Adrenal gland (tissue), 12 donors: ENCODE measurements around the gene COL24A1. TPM values are rescaled to one million over a fixed set of nuclear protein-coding genes. Genes with fewer than 3 reads are reported as not detected.

ENCODE experiments used
- DNase-seq, 7 donors: peaks; one replicate each; pipeline ENCODE4 v3.0.0-alpha.2; 2019 to 2020
- H3K27ac ChIP-seq, 5 donors: fragments of 200-600 bp; sonication (generic) in 4 of 5; 1 replicate in 3 of 5; 2 replicates in 2 of 5; pipeline versions ENCODE4 v1.5.1 to v1.8.0; 2016 to 2020; ENCODE audit warnings: mild to moderate bottlenecking in 1 of 5
- H3K27me3 ChIP-seq: fragments of 200-600 bp; 2 replicates; pipeline ENCODE4 v1.8.0; 2021
- H3K36me3 ChIP-seq, 2 donors: fragments of 200-600 bp; replicated peaks in 1 of 2; 1 replicate in 1 of 2; 2 replicates in 1 of 2; pipeline versions ENCODE4 v1.5.1 to v1.8.0; 2018 to 2022
- H3K4me1 ChIP-seq, 2 donors: fragments of 200-600 bp; replicated peaks in 1 of 2; 1 replicate in 1 of 2; 2 replicates in 1 of 2; pipeline versions ENCODE4 v1.5.1 to v1.8.0; 2018 to 2021
- H3K4me3 ChIP-seq, 4 donors: fragments of 200-600 bp; sonication (generic) in 3 of 4; one replicate each; pipeline ENCODE4 v1.5.1; 2016 to 2018
- H3K9me3 ChIP-seq, 3 donors: fragments of 200-600 bp; sonication (generic) in 1 of 3; replicated peaks in 1 of 3; 1 replicate in 2 of 3; 2 replicates in 1 of 3; pipeline versions ENCODE4 v1.5.1 to v1.8.0; 2016 to 2021
- CTCF ChIP-seq, 6 experiments: fragments of 450-650 bp in 4 of 6; fragments of 200-600 bp in 2 of 6; sonication (generic) in 1 of 6; IDR thresholded peaks; 1 replicate in 5 of 6; 2 replicates in 1 of 6; pipeline versions ENCODE4 v1.5.1 to v1.8.0; 2016 to 2021; ENCODE audit warnings: antibody characterized with exemption in 6 of 6, mild to moderate bottlenecking in 2 of 6, moderate library complexity in 1 of 6
- POLR2A ChIP-seq, 2 donors: fragments of 450-650 bp; IDR thresholded peaks; one replicate each; pipeline ENCODE4 v1.6.1; 2017; ENCODE audit warnings: antibody characterized with exemption in 2 of 2, mild to moderate bottlenecking in 2 of 2, moderate library complexity in 1 of 2
- WGBS, 4 donors: extraction: QIAGEN DNeasy Blood & Tissue Kit in 2 of 4; methylation state at CpG; one replicate each; pipeline versions ENCODE4 v1.1.5 to v1.1.7; 2013 to 2017; 5-methylcytosine and 5-hydroxymethylcytosine counted together
- intact Hi-C, 2 donors: fragments of 100-400 bp; cut with DNase I; formaldehyde crosslinking; loops; one replicate each; pipeline versions ENCODE4 v1.14.1 to v1.15.0; 2022 to 2023
- polyA plus RNA-seq, 3 donors: library from polyadenylated mRNA; stranded (reverse); fragments of 200-250 nt in 2 of 3; fragments of 350-450 nt in 1 of 3; fragmentation: Illumina TruSeq in 1 of 3; extraction: RNeasy Lipid Tissue Mini Kit (QIAGEN cat#74804) in 1 of 3; gene quantifications; one replicate each; pipeline ENCODE4 v1.2.3, GENCODE V29; 2013 to 2014
- total RNA-seq, 9 donors: library from RNA; depleted of rRNA in 4 of 9; stranded (reverse); fragments of >200 nt in 4 of 9; fragments of 120-200 nt in 1 of 9; fragmentation: NEBNext Ultra II Directional in 1 of 9; extraction: Animal tissue kit (Norgen Biotek cat#: 25700) in 1 of 9; gene quantifications; one replicate each; pipeline versions ENCODE4 v1.1.0 to v1.2.4, GENCODE V29; 2013 to 2023
- donor health status: healthy with polysubstance abuse.
- donor health status: Bipolar disorder and iron deficiency.
- donor health status: DM: yes; HTN: yes; CAD: no.
- donor health status: DM: no; HTN: no; CAD: no.
- donor health status: DM: no; HTN: no; CAD: no.
- donor health status: DM: yes; HTN: yes; CAD: no.

Gene COL24A1
- total and polyA plus RNA-seq, 12 donors = 0.02 to 0.50 (median 0.11) TPM; not detected in 3

- no peak for TF ChIP-seq POLR2A (IDR thresholded peaks at IDR 0.05)
- no peak for TF ChIP-seq CTCF (IDR thresholded peaks at IDR 0.05)
- peaks cover 0 to under 1% (median 0%) of the 10 kb centered on the region in 3 donors for H3K9me3 ChIP-seq
- H3K4me3 ChIP-seq = no peak overlapping the region
- H3K4me1 ChIP-seq = no peaks in the 10 kb centered on the region
- H3K36me3 ChIP-seq = no peaks in the 10 kb centered on the region
- H3K27ac ChIP-seq = no peak overlapping the region
- 80 to 87% (median 84%) methylated on average over 4 of the region's 4 CpGs for WGBS, 4 donors
- intact Hi-C loops = no loop called here
- DNase-seq = no peak
- no peaks in the 10 kb centered on the region for H3K27me3 ChIP-seq
Observed at GRCh38 chr1:85938829-85939228, 217.7 kb downstream of the COL24A1 start.

- no peak for DNase-seq
- no peaks in the 10 kb centered on the region for H3K27me3 ChIP-seq
- H3K27ac ChIP-seq = no peak overlapping the region
- WGBS, 4 donors = 53 to 75% (median 55%) methylated on average over 2 of the region's 2 CpGs
- H3K9me3 ChIP-seq = no peaks in the 10 kb centered on the region
- intact Hi-C loops = no loop called here
- H3K36me3 ChIP-seq = no peaks in the 10 kb centered on the region
- TF ChIP-seq POLR2A (IDR thresholded peaks at IDR 0.05) (no peak), CTCF (IDR thresholded peaks at IDR 0.05) (no peak)
- no peak overlapping the region for H3K4me3 ChIP-seq
- no peaks in the 10 kb centered on the region for H3K4me1 ChIP-seq
Observed at GRCh38 chr1:85936470-85936869, 220.1 kb downstream of the COL24A1 start.

- WGBS, 4 donors = 56 to 76% (median 72%) methylated on average over 1 of the region's 1 CpG
- Histone ChIP-seq H3K9me3 (no peaks in the 10 kb centered on the region), H3K4me3 (no peak overlapping the region), H3K27me3 (no peaks in the 10 kb centered on the region), H3K27ac (no peak overlapping the region), H3K36me3 (no peaks in the 10 kb centered on the region), H3K4me1 (no peaks in the 10 kb centered on the region)
- TF ChIP-seq CTCF (IDR thresholded peaks at IDR 0.05) (no peak), POLR2A (IDR thresholded peaks at IDR 0.05) (no peak)
- intact Hi-C loops = no loop called here
- DNase-seq = no peak
Observed at GRCh38 chr1:85936057-85936456, 220.5 kb downstream of the COL24A1 start.

- DNase-seq = no peak
- H3K4me1 ChIP-seq = no peaks in the 10 kb centered on the region
- 74 to 92% (median 80%) methylated on average over 2 of the region's 2 CpGs for WGBS, 4 donors
- no peak overlapping the region for H3K27ac ChIP-seq
- no peaks in the 10 kb centered on the region for H3K27me3 ChIP-seq
- no peaks in the 10 kb centered on the region for H3K9me3 ChIP-seq
- TF ChIP-seq POLR2A (IDR thresholded peaks at IDR 0.05) = no peak
- TF ChIP-seq CTCF (IDR thresholded peaks at IDR 0.05) = no peak
- no peaks in the 10 kb centered on the region for H3K36me3 ChIP-seq
- intact Hi-C loops = no loop called here
- no peak overlapping the region for H3K4me3 ChIP-seq
Observed at GRCh38 chr1:85935234-85935633, 221.3 kb downstream of the COL24A1 start.
